WTC11 (cell line): ENCODE results near the gene IPP. TPM values are rescaled to one million over a fixed set of nuclear protein-coding genes. Genes with fewer than 3 reads are reported as not detected.

Experiments
- ATAC-seq: fragments of 200-7000 bp; cut with Tn5 transposase; 2 replicates; pipeline ENCODE4 v1.10.0; 2021; ENCODE audit warnings: mild to moderate bottlenecking, moderate library complexity
- Bru-seq: library from RNA; stranded (reverse); fragments of 400-500 nt; gene quantifications from one replicate; lab custom pipeline; 2021; lab: Mats Ljungman, UMichigan
- CTCF ChIA-PET: fragments of 300-600 bp; sonication (Branson Sonifier 250); formaldehyde crosslinking; loops from one replicate; lab custom pipeline; 2021; ENCODE audit warnings: antibody characterized with exemption; lab: Charles Lee
- POLR2A ChIA-PET: fragments of 350-600 bp; sonication (Branson Sonifier 250); formaldehyde crosslinking; loops from one replicate; lab custom pipeline; 2021; ENCODE audit warnings: antibody characterized with exemption; lab: Charles Lee
- DNase-seq: peaks from one replicate; pipeline ENCODE4 v3.0.0; 2021; ENCODE audit warnings: low spot score
- H3K27ac Mint-ChIP-seq: 2 replicates; pipeline ENCODE4 v1.8.0; 2021; ENCODE audit warnings: mixed read lengths
- H3K27me3 Mint-ChIP-seq: 2 replicates; pipeline ENCODE4 v1.8.0; 2021; ENCODE audit warnings: low read depth, mild to moderate bottlenecking, moderate library complexity, mixed read lengths
- H3K36me3 Mint-ChIP-seq: 2 replicates; pipeline ENCODE4 v1.8.0; 2021; ENCODE audit warnings: mixed read lengths
- H3K4me1 Mint-ChIP-seq: 2 replicates; pipeline ENCODE4 v1.8.0; 2022; ENCODE audit warnings: mixed read lengths
- H3K4me3 Mint-ChIP-seq: 2 replicates; pipeline ENCODE4 v1.8.0; 2021; ENCODE audit warnings: mild to moderate bottlenecking, moderate library complexity, mixed read lengths
- H3K9me3 Mint-ChIP-seq: 2 replicates; pipeline ENCODE4 v1.8.0; 2021; ENCODE audit warnings: mixed read lengths
- CBFB ChIP-seq: sonication (generic); formaldehyde crosslinking; IDR thresholded peaks from 2 replicates; pipeline ENCODE4 v1.8.1; 2022; ENCODE audit warnings: mild to moderate bottlenecking, low read depth, missing genetic modification reagents
- CREB1 ChIP-seq: sonication (generic); formaldehyde crosslinking; IDR thresholded peaks from 2 replicates; pipeline ENCODE4 v1.8.0; 2023; ENCODE audit warnings: mild to moderate bottlenecking, missing genetic modification reagents
- CREM ChIP-seq: sonication (generic); formaldehyde crosslinking; IDR thresholded peaks from 2 replicates; pipeline ENCODE4 v1.8.1; 2022; ENCODE audit warnings: mild to moderate bottlenecking, missing genetic modification reagents, moderate library complexity
- ETV6 ChIP-seq: sonication (generic); formaldehyde crosslinking; IDR thresholded peaks from 2 replicates; pipeline ENCODE4 v1.8.1; 2022; ENCODE audit warnings: mild to moderate bottlenecking, missing genetic modification reagents
- FOXK1 ChIP-seq: sonication (generic); formaldehyde crosslinking; IDR thresholded peaks from 2 replicates; pipeline ENCODE4 v1.8.0; 2022; ENCODE audit warnings: mild to moderate bottlenecking, moderate library complexity, missing genetic modification reagents
- GABPB1 ChIP-seq: sonication (generic); formaldehyde crosslinking; IDR thresholded peaks from 2 replicates; pipeline ENCODE4 v1.8.1; 2023; ENCODE audit warnings: mild to moderate bottlenecking, missing genetic modification reagents
- KAT7 ChIP-seq: sonication (generic); formaldehyde crosslinking; IDR thresholded peaks from 2 replicates; pipeline ENCODE4 v1.8.1; 2023; ENCODE audit warnings: missing genetic modification reagents, mild to moderate bottlenecking, borderline replicate concordance
- MYBL2 ChIP-seq: sonication (generic); formaldehyde crosslinking; IDR thresholded peaks from 2 replicates; pipeline ENCODE4 v1.8.1; 2023; ENCODE audit warnings: mild to moderate bottlenecking, moderate library complexity, missing genetic modification reagents
- NFE2L1 ChIP-seq: sonication (generic); formaldehyde crosslinking; IDR thresholded peaks from 2 replicates; pipeline ENCODE4 v1.8.1; 2023; ENCODE audit warnings: missing genetic modification reagents
- SP1 ChIP-seq: sonication (generic); formaldehyde crosslinking; conservative IDR thresholded peaks from 2 replicates; pipeline ENCODE4 v1.8.1; 2022; ENCODE audit warnings: missing genetic modification reagents
- ZBTB21 ChIP-seq: sonication (generic); formaldehyde crosslinking; IDR thresholded peaks from 2 replicates; pipeline ENCODE4 v1.8.1; 2023; ENCODE audit warnings: mild to moderate bottlenecking, missing genetic modification reagents, borderline replicate concordance
- long read RNA-seq, 3 experiments: library from RNA in 1 of 3; library from capped mRNA in 1 of 3; library from polyadenylated mRNA in 1 of 3; unstranded in 2 of 3; stranded (forward) in 1 of 3; transcript quantifications; one replicate each; pipeline ENCODE4 v2.0.0, GENCODE V29; 2021
- total RNA-seq: library from RNA; stranded (reverse); gene quantifications from 3 replicates; pipeline ENCODE4 v1.2.3, GENCODE V29; 2021
- TF ChIP-seq, protein P1 (sequence below): sonication (generic); formaldehyde crosslinking; IDR thresholded peaks from 2 replicates; pipeline ENCODE4 v1.8.1; 2022; ENCODE audit warnings: mild to moderate bottlenecking, missing genetic modification reagents, moderate library complexity, borderline replicate concordance
- TF ChIP-seq, protein P2 (sequence below): sonication (generic); formaldehyde crosslinking; IDR thresholded peaks from 2 replicates; pipeline ENCODE4 v1.8.0; 2022; ENCODE audit warnings: mild to moderate bottlenecking, missing genetic modification reagents
- TF ChIP-seq, protein P3 (sequence below): sonication (generic); formaldehyde crosslinking; IDR thresholded peaks from 2 replicates; pipeline ENCODE4 v1.8.1; 2023; ENCODE audit warnings: mild to moderate bottlenecking, missing genetic modification reagents
- TF ChIP-seq, protein P4 (sequence below): sonication (generic); formaldehyde crosslinking; IDR thresholded peaks from 2 replicates; pipeline ENCODE4 v1.8.1; 2023; ENCODE audit warnings: mild to moderate bottlenecking, moderate library complexity, missing genetic modification reagents
- TF ChIP-seq, protein P5 (sequence below): sonication (generic); formaldehyde crosslinking; IDR thresholded peaks from 2 replicates; pipeline ENCODE4 v1.8.1; 2023; ENCODE audit warnings: mild to moderate bottlenecking, missing genetic modification reagents
- TF ChIP-seq, protein P6 (sequence below): sonication (generic); formaldehyde crosslinking; IDR thresholded peaks from 2 replicates; pipeline ENCODE4 v1.8.0; 2023; ENCODE audit warnings: missing genetic modification reagents, mild to moderate bottlenecking, borderline replicate concordance
- TF ChIP-seq, protein P7 (sequence below): sonication (generic); formaldehyde crosslinking; IDR thresholded peaks from 2 replicates; pipeline ENCODE4 v1.8.1; 2023; ENCODE audit warnings: mild to moderate bottlenecking, missing genetic modification reagents, moderate library complexity
- TF ChIP-seq, protein P8 (sequence below): sonication (generic); formaldehyde crosslinking; IDR thresholded peaks from 2 replicates; pipeline ENCODE4 v1.8.0; 2022; ENCODE audit warnings: mild to moderate bottlenecking, missing genetic modification reagents

The IPP gene
- total RNA-seq = 6.3 to 8.3 TPM (median 7.4 TPM) in 3 replicates
- Bru-seq, nascent RNA = percentile 41 among the genes with signal in this experiment
- long read RNA-seq, experiment 1, partial matches to known transcripts = 6 of 14 reads
- long read RNA-seq, experiment 1, other reads (novel, unspliced or antisense) = 5 of 14 reads
- long read RNA-seq, experiment 2, partial matches to known transcripts = 4 of 4 reads
- long read RNA-seq, experiment 2, other reads (novel, unspliced or antisense) = 0 of 4 reads
- long read RNA-seq, experiment 3, partial matches to known transcripts = 5 of 7 reads
- long read RNA-seq, experiment 3, other reads (novel, unspliced or antisense) = 1 of 7 reads

DNA sequence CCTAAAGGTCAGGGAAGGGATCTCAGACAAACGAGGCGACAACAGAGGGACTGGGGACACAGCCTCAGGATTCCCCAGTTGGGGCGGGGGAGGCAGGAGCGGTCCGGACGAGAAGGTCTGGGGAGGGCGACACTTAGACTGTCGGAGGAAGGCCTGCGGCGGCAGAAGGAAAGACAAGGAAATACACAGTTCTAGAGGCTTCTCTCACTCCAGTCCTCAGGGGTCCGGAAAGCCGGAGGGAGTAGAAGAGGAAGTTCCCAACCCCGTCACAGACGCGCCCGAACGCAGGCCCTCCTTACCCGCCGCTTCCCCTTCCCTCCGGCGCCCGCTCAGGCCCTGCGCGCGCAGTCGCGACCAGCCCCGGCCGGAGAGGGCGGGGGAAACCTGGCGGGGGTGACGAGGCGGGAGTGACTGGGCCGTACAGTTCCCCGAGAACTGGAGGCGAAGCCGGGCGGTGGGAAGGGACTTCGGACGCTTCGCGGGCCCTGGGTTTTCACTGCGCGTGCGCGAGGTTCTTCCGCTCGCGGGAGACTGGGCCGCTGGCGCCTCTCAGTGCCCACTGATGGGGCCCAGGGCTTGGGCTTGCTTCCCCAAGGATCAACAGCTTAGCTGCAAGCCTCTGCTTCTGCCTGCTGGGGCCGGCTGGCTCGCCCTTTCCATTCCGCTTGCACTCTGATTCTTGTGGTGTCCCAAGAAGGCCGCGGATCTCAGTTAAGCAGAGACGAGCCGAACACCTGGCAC lies at the start of gene IPP:
Gene IPP (minus strand): TSS at position 356 of the 741 bp plus-strand sequence. CDS start 4,242 bp downstream, outside the sequence.
- DNase-seq = peak; percentile 98
- Mint-ChIP-seq H3K27me3 (no peaks in the 10 kb centered on the region), H3K36me3 (peaks cover 20% of the 10 kb centered on the region), H3K4me1 (peaks cover 10% of the 10 kb centered on the region), H3K4me3 (peak within 1 kb of the TSS; percentile 89), H3K27ac (peak within 1 kb of the TSS; percentile 99), H3K9me3 (peaks cover 31% of the 10 kb centered on the region)
- POLR2A ChIA-PET = interaction anchor here (0.6 to 1.0 kb wide), 2 partner anchors 23 to 64 kb away, joined by 3 read pairs; partner anchors contain the start of gene GPBP1L1
- CTCF ChIA-PET = interaction anchor here (1.0 kb wide), 1 partner anchor 62 kb away, joined by 3 read pairs; no protein-coding TSS in a partner anchor
- ATAC-seq = peak; percentile 97
- TF ChIP-seq FOXK1 (peak; percentile 70; the same call in 1 of the 2 replicates), MYBL2 (CRISPR knock-in tag) (peak; percentile 82), ZBTB21 (CRISPR knock-in tag) (no peak), KAT7 (CRISPR knock-in tag) (0 out of 2 replicates have a peak, but pooled peaks have one; percentile 68), GABPB1 (no peak), SP1 (CRISPR knock-in tag) (peak; percentile 67), CREB1 (CRISPR knock-in tag) (peak; percentile 47; the same call in 1 of the 2 replicates), ETV6 (CRISPR knock-in tag) (peak; percentile 95), NFE2L1 (CRISPR knock-in tag) (0 out of 2 replicates have a peak, but pooled peaks have one; percentile 53), CBFB (CRISPR knock-in tag) (no peak), CREM (CRISPR knock-in tag) (peak; percentile 58; the same call in 1 of the 2 replicates)
- TF ChIP-seq, protein P1, sequence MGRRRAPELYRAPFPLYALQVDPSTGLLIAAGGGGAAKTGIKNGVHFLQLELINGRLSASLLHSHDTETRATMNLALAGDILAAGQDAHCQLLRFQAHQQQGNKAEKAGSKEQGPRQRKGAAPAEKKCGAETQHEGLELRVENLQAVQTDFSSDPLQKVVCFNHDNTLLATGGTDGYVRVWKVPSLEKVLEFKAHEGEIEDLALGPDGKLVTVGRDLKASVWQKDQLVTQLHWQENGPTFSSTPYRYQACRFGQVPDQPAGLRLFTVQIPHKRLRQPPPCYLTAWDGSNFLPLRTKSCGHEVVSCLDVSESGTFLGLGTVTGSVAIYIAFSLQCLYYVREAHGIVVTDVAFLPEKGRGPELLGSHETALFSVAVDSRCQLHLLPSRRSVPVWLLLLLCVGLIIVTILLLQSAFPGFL = 0 out of 2 replicates have a peak, but pooled peaks have one; percentile 10
- TF ChIP-seq, protein P2, sequence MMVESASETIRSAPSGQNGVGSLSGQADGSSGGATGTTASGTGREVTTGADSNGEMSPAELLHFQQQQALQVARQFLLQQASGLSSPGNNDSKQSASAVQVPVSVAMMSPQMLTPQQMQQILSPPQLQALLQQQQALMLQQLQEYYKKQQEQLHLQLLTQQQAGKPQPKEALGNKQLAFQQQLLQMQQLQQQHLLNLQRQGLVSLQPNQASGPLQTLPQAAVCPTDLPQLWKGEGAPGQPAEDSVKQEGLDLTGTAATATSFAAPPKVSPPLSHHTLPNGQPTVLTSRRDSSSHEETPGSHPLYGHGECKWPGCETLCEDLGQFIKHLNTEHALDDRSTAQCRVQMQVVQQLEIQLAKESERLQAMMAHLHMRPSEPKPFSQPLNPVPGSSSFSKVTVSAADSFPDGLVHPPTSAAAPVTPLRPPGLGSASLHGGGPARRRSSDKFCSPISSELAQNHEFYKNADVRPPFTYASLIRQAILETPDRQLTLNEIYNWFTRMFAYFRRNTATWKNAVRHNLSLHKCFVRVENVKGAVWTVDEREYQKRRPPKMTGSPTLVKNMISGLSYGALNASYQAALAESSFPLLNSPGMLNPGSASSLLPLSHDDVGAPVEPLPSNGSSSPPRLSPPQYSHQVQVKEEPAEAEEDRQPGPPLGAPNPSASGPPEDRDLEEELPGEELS (CRISPR knock-in tag) = peak; percentile 55; the same call in 1 of the 2 replicates
- TF ChIP-seq, protein P3, sequence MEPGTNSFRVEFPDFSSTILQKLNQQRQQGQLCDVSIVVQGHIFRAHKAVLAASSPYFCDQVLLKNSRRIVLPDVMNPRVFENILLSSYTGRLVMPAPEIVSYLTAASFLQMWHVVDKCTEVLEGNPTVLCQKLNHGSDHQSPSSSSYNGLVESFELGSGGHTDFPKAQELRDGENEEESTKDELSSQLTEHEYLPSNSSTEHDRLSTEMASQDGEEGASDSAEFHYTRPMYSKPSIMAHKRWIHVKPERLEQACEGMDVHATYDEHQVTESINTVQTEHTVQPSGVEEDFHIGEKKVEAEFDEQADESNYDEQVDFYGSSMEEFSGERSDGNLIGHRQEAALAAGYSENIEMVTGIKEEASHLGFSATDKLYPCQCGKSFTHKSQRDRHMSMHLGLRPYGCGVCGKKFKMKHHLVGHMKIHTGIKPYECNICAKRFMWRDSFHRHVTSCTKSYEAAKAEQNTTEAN = peak; percentile 63; the same call in 1 of the 2 replicates
- TF ChIP-seq, protein P4, sequence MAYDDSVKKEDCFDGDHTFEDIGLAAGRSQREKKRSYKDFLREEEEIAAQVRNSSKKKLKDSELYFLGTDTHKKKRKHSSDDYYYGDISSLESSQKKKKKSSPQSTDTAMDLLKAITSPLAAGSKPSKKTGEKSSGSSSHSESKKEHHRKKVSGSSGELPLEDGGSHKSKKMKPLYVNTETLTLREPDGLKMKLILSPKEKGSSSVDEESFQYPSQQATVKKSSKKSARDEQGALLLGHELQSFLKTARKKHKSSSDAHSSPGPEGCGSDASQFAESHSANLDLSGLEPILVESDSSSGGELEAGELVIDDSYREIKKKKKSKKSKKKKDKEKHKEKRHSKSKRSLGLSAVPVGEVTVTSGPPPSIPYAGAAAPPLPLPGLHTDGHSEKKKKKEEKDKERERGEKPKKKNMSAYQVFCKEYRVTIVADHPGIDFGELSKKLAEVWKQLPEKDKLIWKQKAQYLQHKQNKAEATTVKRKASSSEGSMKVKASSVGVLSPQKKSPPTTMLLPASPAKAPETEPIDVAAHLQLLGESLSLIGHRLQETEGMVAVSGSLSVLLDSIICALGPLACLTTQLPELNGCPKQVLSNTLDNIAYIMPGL (CRISPR knock-in tag) = peak; percentile 79
- TF ChIP-seq, protein P5, sequence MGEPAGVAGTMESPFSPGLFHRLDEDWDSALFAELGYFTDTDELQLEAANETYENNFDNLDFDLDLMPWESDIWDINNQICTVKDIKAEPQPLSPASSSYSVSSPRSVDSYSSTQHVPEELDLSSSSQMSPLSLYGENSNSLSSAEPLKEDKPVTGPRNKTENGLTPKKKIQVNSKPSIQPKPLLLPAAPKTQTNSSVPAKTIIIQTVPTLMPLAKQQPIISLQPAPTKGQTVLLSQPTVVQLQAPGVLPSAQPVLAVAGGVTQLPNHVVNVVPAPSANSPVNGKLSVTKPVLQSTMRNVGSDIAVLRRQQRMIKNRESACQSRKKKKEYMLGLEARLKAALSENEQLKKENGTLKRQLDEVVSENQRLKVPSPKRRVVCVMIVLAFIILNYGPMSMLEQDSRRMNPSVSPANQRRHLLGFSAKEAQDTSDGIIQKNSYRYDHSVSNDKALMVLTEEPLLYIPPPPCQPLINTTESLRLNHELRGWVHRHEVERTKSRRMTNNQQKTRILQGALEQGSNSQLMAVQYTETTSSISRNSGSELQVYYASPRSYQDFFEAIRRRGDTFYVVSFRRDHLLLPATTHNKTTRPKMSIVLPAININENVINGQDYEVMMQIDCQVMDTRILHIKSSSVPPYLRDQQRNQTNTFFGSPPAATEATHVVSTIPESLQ = no peak
- TF ChIP-seq, protein P6, sequence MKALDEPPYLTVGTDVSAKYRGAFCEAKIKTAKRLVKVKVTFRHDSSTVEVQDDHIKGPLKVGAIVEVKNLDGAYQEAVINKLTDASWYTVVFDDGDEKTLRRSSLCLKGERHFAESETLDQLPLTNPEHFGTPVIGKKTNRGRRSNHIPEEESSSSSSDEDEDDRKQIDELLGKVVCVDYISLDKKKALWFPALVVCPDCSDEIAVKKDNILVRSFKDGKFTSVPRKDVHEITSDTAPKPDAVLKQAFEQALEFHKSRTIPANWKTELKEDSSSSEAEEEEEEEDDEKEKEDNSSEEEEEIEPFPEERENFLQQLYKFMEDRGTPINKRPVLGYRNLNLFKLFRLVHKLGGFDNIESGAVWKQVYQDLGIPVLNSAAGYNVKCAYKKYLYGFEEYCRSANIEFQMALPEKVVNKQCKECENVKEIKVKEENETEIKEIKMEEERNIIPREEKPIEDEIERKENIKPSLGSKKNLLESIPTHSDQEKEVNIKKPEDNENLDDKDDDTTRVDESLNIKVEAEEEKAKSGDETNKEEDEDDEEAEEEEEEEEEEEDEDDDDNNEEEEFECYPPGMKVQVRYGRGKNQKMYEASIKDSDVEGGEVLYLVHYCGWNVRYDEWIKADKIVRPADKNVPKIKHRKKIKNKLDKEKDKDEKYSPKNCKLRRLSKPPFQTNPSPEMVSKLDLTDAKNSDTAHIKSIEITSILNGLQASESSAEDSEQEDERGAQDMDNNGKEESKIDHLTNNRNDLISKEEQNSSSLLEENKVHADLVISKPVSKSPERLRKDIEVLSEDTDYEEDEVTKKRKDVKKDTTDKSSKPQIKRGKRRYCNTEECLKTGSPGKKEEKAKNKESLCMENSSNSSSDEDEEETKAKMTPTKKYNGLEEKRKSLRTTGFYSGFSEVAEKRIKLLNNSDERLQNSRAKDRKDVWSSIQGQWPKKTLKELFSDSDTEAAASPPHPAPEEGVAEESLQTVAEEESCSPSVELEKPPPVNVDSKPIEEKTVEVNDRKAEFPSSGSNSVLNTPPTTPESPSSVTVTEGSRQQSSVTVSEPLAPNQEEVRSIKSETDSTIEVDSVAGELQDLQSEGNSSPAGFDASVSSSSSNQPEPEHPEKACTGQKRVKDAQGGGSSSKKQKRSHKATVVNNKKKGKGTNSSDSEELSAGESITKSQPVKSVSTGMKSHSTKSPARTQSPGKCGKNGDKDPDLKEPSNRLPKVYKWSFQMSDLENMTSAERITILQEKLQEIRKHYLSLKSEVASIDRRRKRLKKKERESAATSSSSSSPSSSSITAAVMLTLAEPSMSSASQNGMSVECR (CRISPR knock-in tag) = peak; percentile 69; the same call in 1 of the 2 replicates
- TF ChIP-seq, protein P7, sequence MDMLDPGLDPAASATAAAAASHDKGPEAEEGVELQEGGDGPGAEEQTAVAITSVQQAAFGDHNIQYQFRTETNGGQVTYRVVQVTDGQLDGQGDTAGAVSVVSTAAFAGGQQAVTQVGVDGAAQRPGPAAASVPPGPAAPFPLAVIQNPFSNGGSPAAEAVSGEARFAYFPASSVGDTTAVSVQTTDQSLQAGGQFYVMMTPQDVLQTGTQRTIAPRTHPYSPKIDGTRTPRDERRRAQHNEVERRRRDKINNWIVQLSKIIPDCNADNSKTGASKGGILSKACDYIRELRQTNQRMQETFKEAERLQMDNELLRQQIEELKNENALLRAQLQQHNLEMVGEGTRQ (CRISPR knock-in tag) = no peak
- TF ChIP-seq, protein P8, sequence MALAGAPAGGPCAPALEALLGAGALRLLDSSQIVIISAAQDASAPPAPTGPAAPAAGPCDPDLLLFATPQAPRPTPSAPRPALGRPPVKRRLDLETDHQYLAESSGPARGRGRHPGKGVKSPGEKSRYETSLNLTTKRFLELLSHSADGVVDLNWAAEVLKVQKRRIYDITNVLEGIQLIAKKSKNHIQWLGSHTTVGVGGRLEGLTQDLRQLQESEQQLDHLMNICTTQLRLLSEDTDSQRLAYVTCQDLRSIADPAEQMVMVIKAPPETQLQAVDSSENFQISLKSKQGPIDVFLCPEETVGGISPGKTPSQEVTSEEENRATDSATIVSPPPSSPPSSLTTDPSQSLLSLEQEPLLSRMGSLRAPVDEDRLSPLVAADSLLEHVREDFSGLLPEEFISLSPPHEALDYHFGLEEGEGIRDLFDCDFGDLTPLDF (CRISPR knock-in tag) = 0 out of 2 replicates have a peak, but pooled peaks have one; percentile 51
